ENCODE measurements around the gene CES4A.

The CES4A gene

DNA sequence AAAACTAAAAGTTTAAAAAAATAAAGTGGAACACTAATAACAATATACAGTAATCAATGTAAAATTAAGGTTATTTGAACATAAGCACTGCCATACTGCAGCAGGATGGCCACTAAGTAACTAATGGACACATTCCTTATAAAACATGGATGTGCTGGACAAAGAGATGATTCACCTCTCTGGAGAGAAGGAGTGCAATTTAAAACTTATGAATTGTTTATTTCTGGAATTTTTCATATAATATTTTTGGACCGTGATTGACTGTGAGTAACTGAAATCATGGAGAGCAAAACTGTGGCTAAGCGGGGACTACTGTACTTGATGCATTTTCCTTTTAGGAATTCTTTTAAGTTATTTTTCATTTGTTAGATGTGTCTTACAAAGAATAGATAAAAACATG, 62.4 kb downstream of the CES4A start:
- DNase-seq (ENCODE audit: low read depth in 2 of 2), result no peak

DNA sequence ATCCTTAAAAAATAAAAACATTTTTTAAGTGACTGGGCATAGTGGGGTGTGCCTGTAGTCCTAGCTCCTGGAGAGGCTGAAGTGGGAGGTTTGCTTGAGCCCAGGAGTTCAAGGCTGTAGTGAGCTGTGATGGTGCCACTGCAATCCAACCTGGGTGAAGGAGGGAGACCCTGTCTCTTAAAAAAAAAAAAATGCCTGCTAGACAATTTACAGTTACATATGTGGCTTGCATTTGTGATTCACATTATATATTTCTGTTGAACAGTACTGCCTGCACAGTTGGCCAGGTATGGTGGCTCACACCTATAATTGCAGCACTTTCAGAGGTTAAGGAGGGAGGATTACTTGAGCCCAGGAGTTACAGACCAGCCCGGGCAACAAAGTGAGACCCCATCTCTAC, 64.0 kb downstream of the CES4A start:
- DNase-seq (ENCODE audit: low read depth in 2 of 2), result no peak

DNA sequence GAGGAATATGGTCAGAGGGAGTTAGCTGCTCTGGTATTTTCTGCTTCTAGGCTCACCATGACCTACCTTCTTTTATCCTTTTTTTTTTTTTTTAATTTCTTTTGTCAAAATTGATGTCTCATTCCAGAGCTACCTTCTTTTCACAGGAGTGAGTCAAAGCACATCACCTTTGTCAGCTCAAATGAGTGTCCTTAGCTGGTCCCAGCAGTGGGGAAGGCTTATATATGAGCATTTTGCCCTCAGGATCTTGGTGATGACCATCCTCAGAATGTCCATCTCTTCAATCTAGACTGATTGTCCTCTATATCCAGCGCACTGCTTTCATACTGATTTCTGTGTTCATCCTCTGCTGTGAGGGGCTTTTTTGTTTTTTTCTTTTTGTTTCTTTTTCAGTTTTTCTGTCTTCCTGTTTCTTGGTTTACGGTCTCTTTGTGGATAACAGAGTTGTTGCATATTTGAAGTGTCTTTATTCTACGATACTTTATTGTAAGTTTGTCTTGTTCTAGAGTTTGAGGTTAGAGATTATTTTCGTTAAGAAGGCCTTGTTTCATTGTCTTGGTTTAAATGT, 65.5 kb downstream of the CES4A start:
- DNase-seq (ENCODE audit: low read depth in 2 of 2), result no peak

DNA sequence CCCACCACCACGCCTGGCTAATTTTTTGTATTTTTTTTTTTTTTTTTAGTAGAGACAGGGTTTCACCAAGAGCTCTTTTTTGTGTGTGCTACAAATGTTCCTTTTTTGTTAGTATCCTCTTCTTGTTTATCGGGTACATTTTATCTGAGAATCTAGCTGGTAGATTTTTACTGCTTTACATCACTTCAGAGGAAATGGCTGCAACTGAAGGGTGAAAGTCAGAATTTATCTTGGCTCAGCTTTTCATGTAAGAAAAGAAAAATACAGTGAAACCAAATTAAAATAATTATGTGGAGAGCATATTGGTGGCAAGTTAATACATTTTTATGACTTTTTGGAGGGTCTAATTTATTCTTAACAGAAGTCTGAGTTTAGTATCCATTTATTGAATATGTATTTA, 66.5 kb downstream of the CES4A start:
- no peak for DNase-seq (ENCODE audit: low read depth in 2 of 2)

DNA sequence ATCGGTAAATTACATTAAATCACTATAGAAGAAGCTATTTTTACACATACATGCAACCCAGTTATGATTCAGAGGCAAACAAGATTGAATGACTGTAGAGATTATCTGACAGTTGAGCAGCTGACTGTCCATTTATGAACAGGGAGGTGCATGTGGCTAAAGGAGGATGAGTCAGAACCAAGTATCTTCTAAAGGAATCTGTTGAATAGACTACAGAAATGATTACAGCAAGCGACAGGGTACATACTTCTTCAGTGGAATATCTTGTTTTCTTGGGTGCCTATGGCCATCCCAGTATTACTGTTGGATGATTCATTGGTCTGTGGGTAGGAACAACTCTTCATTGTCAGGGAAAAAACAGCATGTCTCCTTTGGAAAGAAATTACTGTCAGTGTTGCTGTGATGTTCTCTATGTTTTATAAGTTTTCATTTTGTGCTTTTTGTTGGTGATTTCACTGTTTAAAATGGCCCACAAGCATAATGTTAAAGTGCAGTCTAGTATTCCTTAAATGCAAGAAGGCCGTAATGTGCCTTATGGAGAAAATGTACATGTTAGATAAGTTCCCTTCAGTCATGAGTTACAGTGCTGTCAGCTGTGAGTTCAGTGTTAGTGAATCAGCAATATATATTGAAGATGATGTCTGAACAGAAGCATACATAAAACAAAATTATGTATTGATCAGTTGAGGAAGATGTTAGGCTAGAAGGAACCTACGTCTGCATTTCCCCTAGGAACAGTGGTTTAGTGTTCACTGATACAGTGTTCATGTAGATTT, 67.5 kb downstream of the CES4A start:
- no peak for DNase-seq (ENCODE audit: low read depth in 2 of 2)

All from activated CD8-positive, alpha-beta memory T cell treated with anti-CD3 and anti-CD28 coated beads for 4 hours (primary cell).